Heart left ventricle (tissue), 16 donors: Measurements from ENCODE around the gene SH2D3C. TPM values are rescaled to one million over a fixed set of nuclear protein-coding genes. Genes with fewer than 3 reads are reported as not detected.

Experiments
- ATAC-seq, 4 donors: fragments of 200-7000 bp; cut with Tn5 transposase; one replicate each; pipeline ENCODE4 v1.9.1; 2020 to 2022; ENCODE audit warnings: moderate library complexity in 4 of 4, mild to moderate bottlenecking in 3 of 4, moderate number of reproducible peaks in 1 of 4
- DNase-seq, 5 donors: peaks; one replicate each; pipeline ENCODE4 v3.0.0-alpha.2; 2020
- H3K27ac ChIP-seq, 12 donors: fragments of 200-600 bp; sonication (generic) in 4 of 12; one replicate each; pipeline versions ENCODE4 v1.5.0 to v1.8.0; 2016 to 2022; ENCODE audit warnings: mild to moderate bottlenecking in 2 of 12
- H3K27me3 ChIP-seq, 9 donors: fragments of 200-600 bp; sonication (generic) in 2 of 9; one replicate each; pipeline versions ENCODE4 v1.5.1 to v1.8.0; 2016 to 2022; ENCODE audit warnings: mild to moderate bottlenecking in 3 of 9
- H3K36me3 ChIP-seq, 9 donors: fragments of 200-600 bp; sonication (generic) in 2 of 9; one replicate each; pipeline versions ENCODE4 v1.5.0 to v1.8.0; 2018 to 2022; ENCODE audit warnings: mild to moderate bottlenecking in 2 of 9
- H3K4me1 ChIP-seq, 12 donors: fragments of 200-600 bp; sonication (generic) in 4 of 12; one replicate each; pipeline versions ENCODE4 v1.5.0 to v1.8.0; 2016 to 2022; ENCODE audit warnings: mild to moderate bottlenecking in 3 of 12
- H3K4me3 ChIP-seq, 12 donors: fragments of 200-600 bp; sonication (generic) in 4 of 12; one replicate each; pipeline versions ENCODE4 v1.5.0 to v1.8.0; 2017 to 2022; ENCODE audit warnings: mild to moderate bottlenecking in 9 of 12, moderate library complexity in 4 of 12
- H3K9me3 ChIP-seq, 12 donors: fragments of 200-600 bp; sonication (generic) in 4 of 12; one replicate each; pipeline versions ENCODE4 v1.5.0 to v1.8.0; 2016 to 2022; ENCODE audit warnings: mild to moderate bottlenecking in 1 of 12
- CTCF ChIP-seq, 12 donors: fragments of 200-600 bp; sonication (generic) in 4 of 12; IDR thresholded peaks; one replicate each; pipeline versions ENCODE4 v1.5.0 to v1.8.0; 2018 to 2022; ENCODE audit warnings: antibody characterized with exemption in 12 of 12, mild to moderate bottlenecking in 5 of 12
- POLR2A ChIP-seq, 2 donors: fragments of 450-650 bp; IDR thresholded peaks; one replicate each; pipeline ENCODE4 v1.6.1; 2017; ENCODE audit warnings: antibody characterized with exemption in 2 of 2, mild to moderate bottlenecking in 2 of 2, moderate library complexity in 2 of 2
- WGBS, 4 donors: extraction: QIAGEN DNeasy Blood & Tissue Kit in 2 of 4; methylation state at CpG; one replicate each; pipeline versions ENCODE4 v1.1.5 to v1.1.7; 2013 to 2018; 5-methylcytosine and 5-hydroxymethylcytosine counted together
- intact Hi-C, 10 donors: fragments of 100-400 bp; cut with DNase I; formaldehyde crosslinking; loops; one replicate each; pipeline versions ENCODE4 v1.11.1 to v1.14.2; 2022
- polyA plus RNA-seq, 2 donors: library from polyadenylated mRNA; stranded (reverse); fragments of 200-250 nt; gene quantifications; one replicate each; pipeline ENCODE4 v1.2.3, GENCODE V29; 2013
- total RNA-seq, 9 donors: library from RNA; depleted of rRNA in 2 of 9; stranded (reverse); fragments of >200 nt in 2 of 9; fragmentation: NEBNext Ultra II Directional in 3 of 9; extraction: Animal tissue kit (Norgen Biotek cat#: 25700) in 3 of 9; gene quantifications; one replicate each; pipeline versions ENCODE4 v1.1.0 to v1.2.4, GENCODE V29; 2016 to 2023
- donor health status: ischemic (EF 13 %, LVEDD 7.1; RV severe dilation, severe dysfunction).
- donor health status: healthy with polysubstance abuse.
- donor health status: DM: no; HTN: yes; CAD: no.
- donor health status: DM: no; HTN: no; CAD: no.
- donor health status: ischemic (EF 25% LVEDD 6.9; RV normal size, moderate dysfunction).
- donor health status: ischemic (EF 25% LVEDD 5.7; RV mildly dilated, moderate dysfunction).
- donor health status: healthy.
- donor health status: DM: yes; HTN: yes; CAD: no.
- donor health status: ischemic (EF 35%, LVEDD 5.7; RV mildly dilated, moderate dysfunction).
- donor health status: nonischemic (EF 11% LVEDD 7.7; RV severe dilation, severe dysfunction).
- donor health status: DM: yes; HTN: yes; CAD: no.
- donor health status: PGD.
- donor health status: ischemic (EF 29% LVEDD 5.4; RV normal size, mild dysfunction).
- donor health status: nonischemic (EF 23%, LVEDD 6.1; RV moderate dilation, normal function).

Gene SH2D3C
- total and polyA plus RNA-seq, 11 donors: 13.7 to 38.9 (median 21.0) TPM

- H3K4me1 ChIP-seq: peaks cover 0 to 79% (median 47%) of the 10 kb centered on the region in 12 donors
- TF ChIP-seq POLR2A (IDR thresholded peaks at IDR 0.05) (peak in 1 of 2 donors; percentile 83), CTCF (IDR thresholded peaks at IDR 0.05) (no peak)
These were observed 7.7 kb upstream of the SH2D3C start, which contains the start of gene CDK9 for GRCh38 chr9:127785933-127786772. TSS of gene CDK9 (plus strand) at chr9:127786034. CDS start at chr9:127786149, 115 bp downstream.

GRCh38 chr9:127785023-127785932, 6.8 kb upstream of the SH2D3C start:
- Histone ChIP-seq H3K36me3 (peaks cover 8 to 38% (median 33%) of the 10 kb centered on the region in 9 donors), H3K27ac (peak overlapping the region; percentile 88 to 100 (median 96)), H3K4me1 (peaks cover 0 to 78% (median 45%) of the 10 kb centered on the region in 12 donors), H3K9me3 (no peaks in the 10 kb centered on the region), H3K4me3 (peak overlapping the region; percentile 76 to 100 (median 98)), H3K27me3 (no peaks in the 10 kb centered on the region)
- WGBS, 4 donors: 0 to 1% (median 1%) methylated on average over 46 to 120 of the region's 123 CpGs
- intact Hi-C loops: loop anchor here (1.0 to 5.0 kb wide), 11 partner anchors 21 to 195 kb away; partner anchors contain the start of genes TOR2A (in 6 of the 10) and ST6GALNAC4 (in 4 of the 10)
- DNase-seq (peak; percentile 89 to 95 (median 90)), ATAC-seq (peak; percentile 25 to 71 (median 64))
- peak; percentile 77 to 97 (median 91) for TF ChIP-seq CTCF (IDR thresholded peaks at IDR 0.05)
- TF ChIP-seq POLR2A (IDR thresholded peaks at IDR 0.05): no peak

More at GRCh38 chr9:127785933-127786772, 7.7 kb upstream of the SH2D3C start, which contains the start of gene CDK9:
- intact Hi-C loops: loop anchor here (1.0 to 5.0 kb wide), 15 partner anchors 17 to 196 kb away; partner anchors contain the start of genes TOR2A (in 6 of the 10), ST6GALNAC4 (in 4 of the 10) and FPGS (in 1 of the 10)
- Histone ChIP-seq H3K9me3 (no peaks in the 10 kb centered on the region), H3K27ac (peak within 1 kb of the TSS; percentile 88 to 100 (median 96)), H3K4me3 (peak within 1 kb of the TSS; percentile 76 to 100 (median 98)), H3K27me3 (no peaks in the 10 kb centered on the region), H3K36me3 (peaks cover 8 to 47% (median 42%) of the 10 kb centered on the region in 9 donors)
- peak; percentile 40 to 83 (median 78) for ATAC-seq
- peak; percentile 92 to 97 (median 93) for DNase-seq
- 0 to 1% (median 0%) methylated on average over 27 to 75 of the region's 75 CpGs for WGBS, 4 donors

- H3K4me3 ChIP-seq: no peak overlapping the region
- intact Hi-C loops: loop anchor here in 8 of 10 donors (2.0 to 5.0 kb wide), 6 partner anchors 17 to 281 kb away; partner anchors contain the start of gene TOR2A (in 4 of the 8)
- H3K36me3 ChIP-seq: peaks cover 2 to 19% (median 14%) of the 10 kb centered on the region in 9 donors
- H3K4me1 ChIP-seq: peaks cover 0 to 78% (median 47%) of the 10 kb centered on the region in 12 donors
- DNase-seq (peak in 3 of 5 donors; percentile 48 to 85 (median 52)), ATAC-seq (peak in 1 of 4 donors; percentile 2)
- H3K27me3 ChIP-seq: no peaks in the 10 kb centered on the region
- 67 to 72% (median 68%) methylated on average over 12 to 20 of the region's 20 CpGs for WGBS, 4 donors
- no peaks in the 10 kb centered on the region for H3K9me3 ChIP-seq
- no peak for TF ChIP-seq CTCF (IDR thresholded peaks at IDR 0.05)
- TF ChIP-seq POLR2A (IDR thresholded peaks at IDR 0.05): no peak
- peak overlapping the region in 11 of 12 donors; percentile 9 to 98 (median 70) for H3K27ac ChIP-seq
These were observed 4.9 kb upstream of the SH2D3C start for GRCh38 chr9:127783111-127784008.
